ENCODE data around the gene RGS3.
A peak's percentile ranks its signal among the peaks of the same experiment; 100 is the strongest.

RGS3 gene

DNA sequence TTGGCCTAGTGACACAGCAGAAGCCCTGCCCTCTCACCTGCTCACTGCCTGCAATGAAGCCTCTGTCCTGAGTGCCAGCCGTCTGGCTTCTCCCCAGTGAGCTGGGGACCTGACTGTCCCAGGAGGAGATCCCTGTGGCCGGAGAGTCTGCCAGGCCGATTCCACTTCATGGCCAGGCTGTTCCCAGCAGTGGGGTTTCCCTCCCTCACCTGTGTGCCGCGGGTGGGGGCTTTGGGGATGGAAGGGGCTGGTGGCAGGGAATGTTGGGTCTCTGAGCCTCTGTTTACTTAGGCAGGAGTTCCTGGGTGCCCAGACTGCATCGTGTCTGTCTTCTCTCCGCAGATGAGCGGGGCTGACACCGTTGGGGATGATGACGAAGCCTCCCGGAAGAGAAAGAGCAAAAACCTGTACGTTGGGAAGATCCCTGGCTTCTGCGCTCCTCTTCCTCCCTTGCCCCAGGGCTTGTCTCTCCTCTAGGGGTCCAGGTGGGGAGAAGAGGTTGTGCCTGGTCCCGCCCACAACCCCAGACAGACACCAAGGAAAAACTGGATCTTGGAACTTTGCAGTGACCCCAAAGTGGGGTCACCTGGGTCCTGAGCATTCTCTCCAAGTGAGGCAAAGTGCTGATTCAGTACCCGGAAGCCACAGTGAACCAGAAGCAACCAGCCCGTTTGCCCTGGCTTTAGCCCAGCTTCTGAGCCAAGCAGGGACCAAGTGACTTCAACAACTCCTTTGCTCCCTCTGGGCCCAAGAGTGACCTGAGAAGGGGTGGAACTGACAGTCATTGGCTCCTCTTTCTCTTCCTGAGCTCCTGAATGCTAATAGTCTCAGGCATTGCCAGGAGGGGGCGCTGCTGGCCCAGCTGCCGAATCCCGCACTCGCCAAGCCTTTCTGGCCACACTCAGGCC lies 127.7 kb downstream of the RGS3 start:
- peak; percentile 72 for DNase-seq

DNA sequence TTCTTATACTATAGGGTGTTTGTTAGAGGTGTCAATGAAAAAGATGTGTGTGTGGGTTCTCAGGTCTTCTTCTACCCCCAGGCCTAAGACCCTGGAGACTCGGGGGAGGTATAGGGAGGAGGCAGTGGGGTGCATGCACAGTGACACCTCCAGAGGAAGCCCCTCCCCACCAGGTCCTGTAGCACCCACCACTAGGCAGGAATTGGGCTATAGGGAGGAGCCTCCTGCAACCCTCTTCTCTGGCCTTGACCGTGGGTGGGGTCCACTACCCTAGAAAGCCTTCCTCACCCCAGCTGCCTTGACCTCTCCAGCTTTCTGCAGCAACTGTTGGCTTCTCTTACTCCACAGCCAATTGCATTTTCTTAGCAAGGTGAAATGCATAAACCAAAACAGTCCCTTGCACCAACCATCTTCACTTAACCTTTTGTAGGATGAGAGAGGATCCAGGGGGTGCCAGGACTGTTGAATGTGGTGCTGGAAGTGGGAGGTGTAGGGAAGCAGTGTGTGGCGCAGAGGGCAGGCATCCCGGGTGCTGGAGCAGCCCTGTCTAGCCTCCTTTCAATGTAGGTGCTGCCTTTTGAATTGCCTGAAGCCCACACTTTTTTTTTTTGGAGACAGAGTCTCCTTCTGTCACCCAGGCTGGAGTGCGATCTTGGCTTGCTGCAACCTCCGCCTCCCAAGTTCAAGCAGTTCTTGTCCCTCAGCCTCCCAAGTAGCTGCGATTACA lies 128.5 kb downstream of the RGS3 start:
- no peak for DNase-seq

DNA sequence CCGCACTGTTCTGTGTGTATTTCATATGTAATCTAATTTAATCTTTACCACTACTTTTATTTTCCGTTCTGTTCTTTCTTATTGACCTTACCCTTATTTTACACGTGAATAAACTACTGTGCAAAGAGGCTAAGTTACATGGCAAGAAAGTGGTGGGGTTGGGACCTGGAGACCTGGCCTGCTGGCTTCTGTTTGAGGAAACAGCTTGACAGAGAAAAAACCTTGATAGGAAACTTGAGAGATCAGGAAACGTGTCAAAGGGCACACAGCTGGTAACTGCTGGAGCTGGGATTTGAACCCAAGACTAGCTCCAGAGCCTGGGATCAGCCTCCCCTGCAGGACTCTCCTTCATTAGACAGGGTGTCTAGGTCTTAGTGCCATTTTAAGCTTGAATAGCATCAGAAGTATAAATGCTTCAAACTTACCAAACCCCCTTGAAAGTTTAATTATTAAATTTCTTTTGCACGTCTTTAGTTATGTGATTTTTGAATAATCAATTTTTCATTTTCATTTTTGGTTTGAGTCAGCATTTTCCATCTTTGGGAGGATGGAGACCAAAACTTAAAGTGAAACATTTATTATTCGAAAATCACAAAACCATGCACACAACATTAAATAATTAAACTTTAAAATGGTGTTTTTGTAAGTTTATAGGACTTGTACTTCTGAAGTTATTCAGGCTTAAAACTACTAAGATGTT lies 129.5 kb downstream of the RGS3 start:
- DNase-seq: no peak

GRCh38 chr9:113593682-113594281 lies 130.3 kb downstream of the RGS3 start:
- peak; percentile 99 for DNase-seq

DNA sequence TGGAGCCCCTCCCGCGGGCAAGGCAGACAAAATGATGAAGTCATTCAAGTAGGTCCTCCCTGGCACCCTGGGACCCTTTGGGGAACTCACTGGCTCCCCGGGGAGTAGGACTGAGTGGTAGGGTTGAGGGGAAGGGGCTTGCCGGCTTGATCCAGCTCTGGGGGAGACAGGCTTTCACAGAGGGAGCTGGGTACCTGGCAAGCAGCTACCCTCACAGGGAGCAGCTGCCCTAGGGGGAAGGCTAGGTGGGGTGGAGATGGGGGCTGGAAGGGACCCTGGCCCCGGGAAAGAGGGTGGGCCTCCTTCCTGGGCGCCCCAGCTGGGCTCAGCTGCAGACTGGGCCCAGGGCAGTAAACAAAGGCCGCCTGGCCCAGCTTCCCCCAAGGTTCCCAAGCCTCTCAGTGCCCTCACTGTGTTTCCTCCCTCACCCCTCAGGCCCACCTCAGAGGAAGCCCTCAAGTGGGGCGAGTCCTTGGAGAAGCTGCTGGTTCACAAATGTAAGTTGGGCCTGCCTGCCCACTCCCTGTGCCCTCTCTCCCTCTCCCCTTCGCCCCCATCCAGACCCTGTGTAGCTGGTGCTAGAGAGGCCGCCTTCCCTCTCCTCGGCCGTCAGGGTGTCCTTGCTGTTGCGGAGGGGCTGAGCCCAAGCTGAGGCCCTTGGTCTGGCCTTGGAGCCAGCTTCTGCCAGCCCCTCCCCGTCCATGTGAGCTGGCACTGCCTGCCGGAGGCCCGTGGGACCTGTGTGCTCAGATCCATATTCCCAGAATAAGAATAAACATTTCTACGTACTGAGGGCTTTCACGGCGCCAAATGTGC lies 131.2 kb downstream of the RGS3 start:
- no peak for DNase-seq

- no peak for DNase-seq
These were observed 133.2 kb downstream of the RGS3 start for GRCh38 chr9:113596616-113597320.

- DNase-seq: no peak
These were observed 134.1 kb downstream of the RGS3 start for GRCh38 chr9:113597390-113598241.

DNA sequence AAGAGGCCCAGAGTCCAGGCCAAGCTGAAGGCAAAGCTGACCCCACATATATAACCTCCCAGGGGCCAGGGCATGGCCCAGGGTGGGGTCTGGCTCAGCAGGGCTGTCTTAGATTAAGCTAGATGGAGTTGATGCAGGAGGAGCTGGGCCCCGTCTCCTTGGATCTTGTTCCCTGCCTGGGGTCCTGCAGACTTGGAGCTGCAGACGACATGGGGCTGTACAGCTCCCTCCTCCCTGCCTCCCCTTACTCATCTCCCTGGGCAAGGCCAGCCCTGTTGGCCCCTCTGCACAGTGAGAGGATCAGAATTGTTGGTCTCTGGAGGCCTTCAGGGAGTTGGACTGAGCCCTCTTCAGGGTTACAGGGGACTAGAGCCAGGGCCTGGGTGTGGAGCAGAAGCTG lies 134.9 kb downstream of the RGS3 start:
- DNase-seq: no peak

- no peak for DNase-seq
These were observed 135.4 kb downstream of the RGS3 start for GRCh38 chr9:113598883-113599282.

DNA sequence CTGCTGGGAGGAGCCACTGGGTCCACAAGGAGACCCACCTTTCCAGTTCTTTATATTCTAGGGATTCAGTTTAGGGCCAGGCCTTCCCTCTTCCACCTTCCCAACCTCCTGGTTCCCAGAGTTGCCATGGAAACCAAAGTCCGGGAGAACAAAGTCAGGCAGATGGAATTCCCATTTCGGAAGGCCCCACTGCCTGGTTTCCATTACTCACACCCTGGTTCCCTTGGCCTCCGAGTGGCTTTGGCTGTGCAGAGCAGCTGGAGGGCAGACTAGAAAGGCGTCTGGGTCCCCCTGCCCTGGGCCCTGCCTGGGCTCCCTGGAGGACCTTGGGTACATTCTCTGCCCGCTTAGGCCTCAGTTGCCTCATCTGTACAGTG lies 136.1 kb downstream of the RGS3 start:
- DNase-seq: peak; percentile 95

DNA sequence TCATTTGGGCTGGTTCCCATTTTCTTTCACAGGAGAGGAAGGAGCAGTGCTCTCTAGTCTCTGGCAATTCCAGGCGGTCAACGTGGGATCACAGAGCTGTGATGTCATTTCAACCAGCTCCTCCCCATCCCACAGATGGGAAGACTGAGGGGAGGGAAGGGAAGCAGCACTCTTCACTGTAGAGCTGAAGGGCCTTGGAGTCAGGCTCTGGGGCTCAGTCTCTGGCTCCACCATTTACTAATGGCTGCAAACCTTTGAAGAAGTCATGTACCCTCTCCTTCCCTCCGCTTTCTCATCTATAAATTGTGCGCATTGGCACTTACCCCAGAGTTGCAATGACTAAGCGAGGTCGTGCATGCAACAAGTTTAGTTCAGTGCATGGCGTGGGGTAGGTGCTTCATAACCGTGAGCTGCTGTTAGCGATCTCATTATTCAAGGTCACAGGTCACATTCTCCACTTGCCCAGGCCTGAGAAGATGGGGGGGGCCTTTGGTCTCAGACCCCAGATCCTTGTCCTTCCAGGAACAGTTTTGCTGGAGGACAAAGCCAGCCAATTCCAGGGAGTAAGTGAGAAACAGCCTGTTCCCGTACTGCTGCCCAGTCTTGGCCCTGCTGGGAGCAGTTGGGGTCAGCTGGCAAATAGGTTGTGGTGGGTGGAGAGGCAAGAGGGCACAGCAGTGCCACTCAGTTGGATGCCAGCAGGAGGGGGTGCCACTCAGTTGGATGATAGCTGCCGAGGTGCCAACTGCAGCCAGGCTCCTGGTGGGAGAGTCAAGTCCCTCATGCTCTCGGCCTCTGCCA lies 136.7 kb downstream of the RGS3 start:
- peak; percentile 88 for DNase-seq

DNA sequence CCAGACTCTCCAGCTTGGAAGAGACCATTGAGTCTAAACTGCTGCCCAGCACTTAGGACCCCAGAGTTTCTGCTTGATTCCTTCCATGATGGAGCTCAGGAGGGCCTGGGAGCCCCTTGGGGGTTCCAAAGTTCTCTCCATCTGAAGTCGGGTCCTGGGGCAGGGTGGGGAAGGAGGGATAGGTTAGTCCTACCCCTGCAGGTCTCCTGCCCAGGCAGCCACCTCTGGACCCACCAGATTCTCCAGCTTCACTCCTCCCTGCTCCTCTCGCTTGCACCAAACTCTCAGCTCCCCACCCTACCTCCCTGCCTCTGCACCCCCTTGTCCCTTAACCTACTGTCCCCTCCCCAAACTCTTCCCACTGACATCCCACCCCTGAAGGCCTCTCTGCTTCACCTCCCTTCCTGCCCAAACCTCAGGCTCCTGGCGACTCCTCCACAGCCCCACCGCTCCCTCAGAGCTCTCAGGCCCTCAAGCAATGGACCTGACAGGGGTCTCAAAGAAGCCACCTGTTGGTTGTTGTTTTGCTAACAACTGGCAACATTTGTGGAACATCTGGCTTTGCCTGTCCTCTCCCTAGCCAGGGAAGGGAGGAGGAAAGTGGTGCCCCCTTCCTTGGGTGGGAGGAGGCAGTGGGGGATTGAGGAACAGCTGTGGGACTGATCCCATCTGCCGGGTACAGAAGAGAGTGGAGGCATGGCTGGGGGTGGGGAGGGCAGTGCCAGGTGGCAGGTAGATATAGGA lies 137.5 kb downstream of the RGS3 start:
- no peak for DNase-seq

GRCh38 chr9:113601656-113602055 lies 138.1 kb downstream of the RGS3 start:
- DNase-seq: no peak

GRCh38 chr9:113602126-113603047 lies 138.9 kb downstream of the RGS3 start:
- DNase-seq: peak; percentile 91

- DNase-seq: no peak
These were observed 139.5 kb downstream of the RGS3 start for GRCh38 chr9:113603048-113603375.

- DNase-seq: no peak
These were observed 140.2 kb downstream of the RGS3 start for GRCh38 chr9:113603773-113604172.

GRCh38 chr9:113604393-113604792 lies 140.9 kb downstream of the RGS3 start:
- DNase-seq: no peak

- no peak for DNase-seq
These were observed 143.0 kb downstream of the RGS3 start for GRCh38 chr9:113606510-113606909.
